H1 (cell line): ENCODE data around the gene MCRS1. TPM values are rescaled to one million over a fixed set of nuclear protein-coding genes. Genes with fewer than 3 reads are reported as not detected.
A peak's percentile ranks its signal among the peaks of the same experiment; 100 is the strongest.

Experiments used
- ASH2L ChIP-seq: fragments of 200-600, 300-600 bp; sonication (generic); IDR thresholded peaks from one replicate; pipeline ENCODE4 v1.7.1; 2017; ENCODE audit warnings: low read length
- BACH1 ChIP-seq: IDR thresholded peaks from 2 replicates; pipeline ENCODE4 v1.6.1; 2012; ENCODE audit warnings: low read length, improper control_type of control experiment
- CEBPB ChIP-seq: IDR thresholded peaks from 2 replicates; pipeline ENCODE4 v1.6.1; 2012; ENCODE audit warnings: low read depth, low read length
- CHD2 ChIP-seq: IDR thresholded peaks from 2 replicates; pipeline ENCODE4 v1.6.1; 2012; ENCODE audit warnings: low read length, improper control_type of control experiment
- CTBP2 ChIP-seq: IDR thresholded peaks from 2 replicates; pipeline ENCODE4 v1.7.0; 2011; ENCODE audit warnings: borderline replicate concordance, mild to moderate bottlenecking, moderate library complexity, mixed read lengths, low read length; ENCODE audit not compliant: insufficient read depth, insufficient read length
- EZH2 ChIP-seq: fragments of 200-600 bp; sonication (generic); IDR thresholded peaks from 2 replicates; pipeline ENCODE4 v1.7.1; 2012; ENCODE audit warnings: low read depth, mild to moderate bottlenecking, moderate library complexity, low read length, inconsistent platforms; ENCODE audit not compliant: severe bottlenecking
- HDAC2 ChIP-seq, 2 experiments: fragments of 300-600 bp in 1 of 2; sonication (generic) in 1 of 2; IDR thresholded peaks; 2 replicates each; pipeline ENCODE4 v1.6.1; 2011 to 2012; ENCODE audit warnings: low read depth in 2 of 2, low read length in 2 of 2, mild to moderate bottlenecking in 2 of 2, moderate library complexity in 2 of 2, borderline replicate concordance in 1 of 2, inconsistent platforms in 1 of 2
- KDM1A ChIP-seq: fragments of 200-600, 300-600 bp; sonication (generic); IDR thresholded peaks from 2 replicates; pipeline ENCODE4 v1.7.1; 2016; ENCODE audit warnings: mild to moderate bottlenecking, low read length, borderline replicate concordance
- KDM4A ChIP-seq: IDR thresholded peaks from one replicate; pipeline ENCODE4 v1.7.1; 2012; ENCODE audit warnings: low read depth, mild to moderate bottlenecking, moderate library complexity, low read length, inconsistent platforms; ENCODE audit not compliant: severe bottlenecking
- PHF8 ChIP-seq: fragments of 200-600 bp; sonication (generic); conservative IDR thresholded peaks from 2 replicates; pipeline ENCODE4 v1.7.1; 2012; ENCODE audit warnings: low read depth, mild to moderate bottlenecking, inconsistent platforms, low read length, moderate library complexity
- RAD21 ChIP-seq, 2 experiments: IDR thresholded peaks in 1 of 2; conservative IDR thresholded peaks in 1 of 2; 2 replicates each; pipeline ENCODE4 v1.6.1; 2011; ENCODE audit warnings: low read depth in 2 of 2, low read length in 2 of 2, improper control_type of control experiment in 1 of 2, inconsistent platforms in 1 of 2, mild to moderate bottlenecking in 1 of 2, moderate library complexity in 1 of 2
- RXRA ChIP-seq: IDR thresholded peaks from 2 replicates; pipeline ENCODE4 v1.6.1; 2011; ENCODE audit warnings: low read depth, mild to moderate bottlenecking, low read length, moderate library complexity; ENCODE audit not compliant: insufficient read depth
- SUZ12 ChIP-seq: fragments of 200-600 bp; sonication (generic); IDR thresholded peaks from 2 replicates; pipeline ENCODE4 v1.6.1; 2012; ENCODE audit warnings: mild to moderate bottlenecking, inconsistent platforms, low read length, moderate library complexity, mixed read lengths
- YY1 ChIP-seq: IDR thresholded peaks from 2 replicates; pipeline ENCODE4 v1.6.1; 2011; ENCODE audit warnings: low read depth, mild to moderate bottlenecking, low read length
- ZNF274 ChIP-seq: IDR thresholded peaks from 2 replicates; pipeline ENCODE4 v1.7.0; 2012; ENCODE audit warnings: low read length, borderline replicate concordance; ENCODE audit errors: extremely low read depth
- polyA plus RNA-seq, 7 experiments: library from polyadenylated mRNA; depleted of rRNA in 3 of 7; stranded (reverse) in 5 of 7; unstranded in 2 of 7; fragments of >200 nt in 5 of 7; fragments of 200-250 nt in 2 of 7; gene quantifications; 1 replicate in 5 of 7; 2 replicates in 1 of 7; 4 replicates in 1 of 7; pipeline versions ENCODE4 v1.2.1 to v1.2.3, GENCODE V29; 2011 to 2013; ENCODE audit warnings: missing spikeins in 2 of 7, mixed read lengths in 2 of 7
- total RNA-seq: library from RNA; stranded (reverse); fragmentation: NEBNext Ultra II Directional; extraction: Animal tissue kit (Norgen Biotek cat#: 25700); gene quantifications from 2 replicates; pipeline ENCODE4 v1.2.1, GENCODE V29; 2021
- TF ChIP-seq, protein P1 (sequence below), 3 experiments: IDR thresholded peaks; 1 replicate in 2 of 3; 2 replicates in 1 of 3; pipeline versions ENCODE4 v1.5.1 to v1.6.1; 2011; ENCODE audit warnings: low read length in 3 of 3, mild to moderate bottlenecking in 3 of 3, inconsistent platforms in 2 of 3, low read depth in 1 of 3, moderate library complexity in 1 of 3; ENCODE audit not compliant: insufficient read depth in 1 of 3; ENCODE audit errors: control extremely low read depth in 1 of 3

The MCRS1 gene
- total and polyA plus RNA-seq, 2 of the 8 experiments (the other 6 are each of a cell fraction or from before 2014, with no cell fraction given): 90.3 to 139 TPM

DNA sequence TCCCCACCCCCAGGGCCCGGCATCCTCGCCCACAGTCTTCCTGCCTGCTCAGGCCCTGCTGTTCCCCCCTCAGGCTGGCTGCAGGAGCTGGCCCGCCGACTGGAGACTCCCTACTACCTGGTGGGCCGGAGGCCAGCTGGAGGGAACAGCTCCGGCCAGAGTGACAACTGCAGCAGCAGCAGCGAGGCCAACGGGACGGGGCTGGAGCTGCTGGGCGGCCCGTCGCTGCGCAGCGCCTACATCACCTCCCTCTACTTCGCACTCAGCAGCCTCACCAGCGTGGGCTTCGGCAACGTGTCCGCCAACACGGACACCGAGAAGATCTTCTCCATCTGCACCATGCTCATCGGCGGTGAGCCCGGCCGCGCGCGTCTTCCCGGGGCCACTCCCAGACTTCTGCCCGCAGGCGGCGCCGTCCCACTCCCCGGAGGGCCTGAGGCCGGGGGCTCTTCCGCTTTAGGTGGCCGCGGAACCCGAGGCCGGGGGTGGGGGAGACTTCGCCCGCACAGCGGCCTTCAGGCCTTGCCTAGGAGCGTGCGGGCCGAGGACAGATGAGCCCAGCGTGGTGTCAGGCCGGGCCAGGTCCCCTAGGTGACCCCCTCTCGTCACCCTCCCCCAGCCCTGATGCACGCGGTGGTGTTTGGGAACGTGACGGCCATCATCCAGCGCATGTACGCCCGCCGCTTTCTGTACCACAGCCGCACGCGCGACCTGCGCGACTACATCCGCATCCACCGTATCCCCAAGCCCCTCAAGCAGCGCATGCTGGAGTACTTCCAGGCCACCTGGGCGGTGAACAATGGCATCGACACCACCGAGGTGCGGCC, 18.9 kb downstream of the MCRS1 start (continued):
- peak; percentile 34 for TF ChIP-seq CTBP2
- TF ChIP-seq SUZ12: peak; percentile 74; the same call in 1 of the 2 replicates
- peak; percentile 2; the same call in 1 of the 2 replicates for TF ChIP-seq BACH1
- peak; percentile 18; the same call in 1 of the 2 replicates for TF ChIP-seq YY1
- peak in 1 of 2 experiments; percentile 33; a peak in 2 of 4 replicates for TF ChIP-seq RAD21 (IDR thresholded peaks at IDR 0.05 in 1 of 2, conservative IDR thresholded peaks at IDR 0.05 in 1 of 2; ENCODE audit: low read depth in 2 of 2, low read length in 2 of 2)
- TF ChIP-seq KDM1A: 0 out of 2 replicates have a peak, but pooled peaks have one; percentile 6
- TF ChIP-seq EZH2: peak; percentile 66
- TF ChIP-seq, protein P1, sequence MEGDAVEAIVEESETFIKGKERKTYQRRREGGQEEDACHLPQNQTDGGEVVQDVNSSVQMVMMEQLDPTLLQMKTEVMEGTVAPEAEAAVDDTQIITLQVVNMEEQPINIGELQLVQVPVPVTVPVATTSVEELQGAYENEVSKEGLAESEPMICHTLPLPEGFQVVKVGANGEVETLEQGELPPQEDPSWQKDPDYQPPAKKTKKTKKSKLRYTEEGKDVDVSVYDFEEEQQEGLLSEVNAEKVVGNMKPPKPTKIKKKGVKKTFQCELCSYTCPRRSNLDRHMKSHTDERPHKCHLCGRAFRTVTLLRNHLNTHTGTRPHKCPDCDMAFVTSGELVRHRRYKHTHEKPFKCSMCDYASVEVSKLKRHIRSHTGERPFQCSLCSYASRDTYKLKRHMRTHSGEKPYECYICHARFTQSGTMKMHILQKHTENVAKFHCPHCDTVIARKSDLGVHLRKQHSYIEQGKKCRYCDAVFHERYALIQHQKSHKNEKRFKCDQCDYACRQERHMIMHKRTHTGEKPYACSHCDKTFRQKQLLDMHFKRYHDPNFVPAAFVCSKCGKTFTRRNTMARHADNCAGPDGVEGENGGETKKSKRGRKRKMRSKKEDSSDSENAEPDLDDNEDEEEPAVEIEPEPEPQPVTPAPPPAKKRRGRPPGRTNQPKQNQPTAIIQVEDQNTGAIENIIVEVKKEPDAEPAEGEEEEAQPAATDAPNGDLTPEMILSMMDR (IDR thresholded peaks at IDR 0.05; ENCODE audit: control extremely low read depth in 1 of 3, insufficient read depth in 1 of 3, low read depth in 1 of 3, low read length in 3 of 3): peak in 2 of 3 experiments; percentile 24 to 34; a peak in 2 of 4 replicates
- no peak for TF ChIP-seq ZNF274
- no peak for TF ChIP-seq RXRA
- 0 out of 4 replicates have a peak, but pooled peaks of 1 of the 2 experiments have one; percentile 40 for TF ChIP-seq HDAC2 (IDR thresholded peaks at IDR 0.05; ENCODE audit: borderline replicate concordance in 1 of 2, low read depth in 2 of 2, low read length in 2 of 2)
- TF ChIP-seq ASH2L: peak; percentile 32
- peak; percentile 79 for TF ChIP-seq KDM4A
- no peak for TF ChIP-seq CEBPB
- peak; percentile 44; the same call in 1 of the 2 replicates for TF ChIP-seq PHF8
- no peak for TF ChIP-seq CHD2
